DOHH2 (cell line): ENCODE results near the gene PXT1.

Source experiments
- H3F3A ChIP-seq: fragments of 200-600 bp; sonication (generic), shearing (Covaris generic); 2 replicates; pipeline ENCODE4 v1.6.0; 2016; ENCODE audit warnings: antibody characterized with exemption, mild to moderate bottlenecking; ENCODE audit not compliant: control insufficient read depth, insufficient read depth
- H3K27ac ChIP-seq: fragments of 200-600 bp; sonication (generic); 2 replicates; pipeline ENCODE4 v1.5.1; 2014; ENCODE audit warnings: low read depth, mild to moderate bottlenecking, low read length, moderate library complexity
- H3K27me3 ChIP-seq: fragments of 200-600 bp; sonication (generic); 2 replicates; pipeline ENCODE4 v1.6.1; 2014; ENCODE audit warnings: mild to moderate bottlenecking, low read length, mixed read lengths; ENCODE audit not compliant: control insufficient read depth
- H3K36me3 ChIP-seq: fragments of 200-600 bp; sonication (generic); 2 replicates; pipeline ENCODE4 v1.6.1; 2014; ENCODE audit warnings: mild to moderate bottlenecking, low read length, moderate library complexity, mixed read lengths; ENCODE audit not compliant: control insufficient read depth
- H3K4me1 ChIP-seq: fragments of 200-600 bp; sonication (generic); 2 replicates; pipeline ENCODE4 v1.6.1; 2014; ENCODE audit warnings: mild to moderate bottlenecking, low read length, mixed read lengths; ENCODE audit not compliant: control insufficient read depth
- H3K4me2 ChIP-seq: fragments of 200-600 bp; sonication (generic); 2 replicates; pipeline ENCODE4 v1.6.0; 2014; ENCODE audit warnings: mild to moderate bottlenecking, low read length, moderate library complexity
- H3K4me3 ChIP-seq: fragments of 200-600 bp; sonication (generic); 2 replicates; pipeline ENCODE4 v1.5.1; 2014; ENCODE audit warnings: mild to moderate bottlenecking, low read length, mixed read lengths
- H3K79me2 ChIP-seq: fragments of 200-600 bp; sonication (generic); 2 replicates; pipeline ENCODE4 v1.6.1; 2014; ENCODE audit warnings: mild to moderate bottlenecking, low read length, mixed read lengths; ENCODE audit not compliant: control insufficient read depth
- H3K9me2 ChIP-seq: fragments of 200-600 bp; sonication (generic); replicated peaks from 2 replicates; pipeline ENCODE4 v1.6.1; 2014; ENCODE audit warnings: mild to moderate bottlenecking, low read length, mixed read lengths; ENCODE audit not compliant: control insufficient read depth
- H3K9me3 ChIP-seq: fragments of 200-600 bp; sonication (generic); 2 replicates; pipeline ENCODE4 v1.6.1; 2014; ENCODE audit warnings: antibody characterized with exemption, low read length, mixed read lengths; ENCODE audit not compliant: control insufficient read depth, insufficient read depth
- H4K20me1 ChIP-seq: fragments of 200-600 bp; sonication (generic); 2 replicates; pipeline ENCODE4 v1.6.0; 2014; ENCODE audit warnings: low read depth, mild to moderate bottlenecking, antibody characterized with exemption, low read length, moderate library complexity; ENCODE audit not compliant: control insufficient read depth, insufficient read depth
- EZH2phosphoT487 ChIP-seq: fragments of 200-600 bp; sonication (generic); IDR thresholded peaks from 2 replicates; pipeline ENCODE4 v1.6.1; 2017; ENCODE audit warnings: borderline replicate concordance, mild to moderate bottlenecking, antibody characterized with exemption, low read length, moderate library complexity, mixed read lengths
- TF ChIP-seq, protein P1 (sequence below): fragments of 200-600 bp; sonication (generic); IDR thresholded peaks from one replicate; pipeline ENCODE4 v1.5.1; 2014; ENCODE audit warnings: antibody characterized with exemption, mild to moderate bottlenecking, low read depth, low read length; ENCODE audit not compliant: poor library complexity, severe bottlenecking

The PXT1 gene

DNA sequence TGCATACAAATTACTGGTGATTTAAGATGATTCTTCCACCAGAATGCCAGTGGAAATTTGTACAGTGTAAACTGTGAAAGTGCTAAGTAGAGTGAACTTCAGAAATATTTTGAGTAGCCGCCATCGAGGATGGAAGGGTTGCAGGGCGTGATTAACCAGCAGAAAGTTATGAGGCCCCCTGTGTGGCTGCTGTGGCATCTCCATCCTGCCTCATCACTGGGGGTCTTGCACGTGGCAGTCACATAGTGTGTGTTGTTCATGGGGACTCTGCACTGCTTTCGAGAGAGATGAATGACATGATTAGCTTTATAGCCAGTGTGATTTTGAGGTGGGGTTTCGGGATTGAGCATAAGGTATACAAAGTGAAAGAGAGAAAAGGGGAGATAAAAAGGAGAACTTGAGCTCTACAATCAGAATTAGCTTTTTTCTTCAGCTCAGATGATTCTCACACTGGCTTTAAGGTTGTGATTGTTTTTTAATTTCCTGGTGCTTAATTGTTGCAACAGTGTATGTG lies 26.6 kb upstream of the PXT1 start:
- Histone ChIP-seq H3K27me3 (no peaks in the 10 kb centered on the region), H3K9me3 (no peaks in the 10 kb centered on the region), H4K20me1 (peaks cover 4% of the 10 kb centered on the region; the same call in 1 of the 2 replicates), H3K9me2 (no peaks in the 10 kb centered on the region), H3K4me3 (no peak overlapping the region), H3K79me2 (peaks cover 66% of the 10 kb centered on the region), H3K27ac (no peak overlapping the region), H3K36me3 (peaks cover 25% of the 10 kb centered on the region), H3K4me1 (no peaks in the 10 kb centered on the region), H3K4me2 (no peak overlapping the region), H3F3A (peaks cover 5% of the 10 kb centered on the region; the same call in 1 of the 2 replicates)
- TF ChIP-seq EZH2phosphoT487 = no peak
- TF ChIP-seq, protein P1, sequence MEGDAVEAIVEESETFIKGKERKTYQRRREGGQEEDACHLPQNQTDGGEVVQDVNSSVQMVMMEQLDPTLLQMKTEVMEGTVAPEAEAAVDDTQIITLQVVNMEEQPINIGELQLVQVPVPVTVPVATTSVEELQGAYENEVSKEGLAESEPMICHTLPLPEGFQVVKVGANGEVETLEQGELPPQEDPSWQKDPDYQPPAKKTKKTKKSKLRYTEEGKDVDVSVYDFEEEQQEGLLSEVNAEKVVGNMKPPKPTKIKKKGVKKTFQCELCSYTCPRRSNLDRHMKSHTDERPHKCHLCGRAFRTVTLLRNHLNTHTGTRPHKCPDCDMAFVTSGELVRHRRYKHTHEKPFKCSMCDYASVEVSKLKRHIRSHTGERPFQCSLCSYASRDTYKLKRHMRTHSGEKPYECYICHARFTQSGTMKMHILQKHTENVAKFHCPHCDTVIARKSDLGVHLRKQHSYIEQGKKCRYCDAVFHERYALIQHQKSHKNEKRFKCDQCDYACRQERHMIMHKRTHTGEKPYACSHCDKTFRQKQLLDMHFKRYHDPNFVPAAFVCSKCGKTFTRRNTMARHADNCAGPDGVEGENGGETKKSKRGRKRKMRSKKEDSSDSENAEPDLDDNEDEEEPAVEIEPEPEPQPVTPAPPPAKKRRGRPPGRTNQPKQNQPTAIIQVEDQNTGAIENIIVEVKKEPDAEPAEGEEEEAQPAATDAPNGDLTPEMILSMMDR = no peak

DNA sequence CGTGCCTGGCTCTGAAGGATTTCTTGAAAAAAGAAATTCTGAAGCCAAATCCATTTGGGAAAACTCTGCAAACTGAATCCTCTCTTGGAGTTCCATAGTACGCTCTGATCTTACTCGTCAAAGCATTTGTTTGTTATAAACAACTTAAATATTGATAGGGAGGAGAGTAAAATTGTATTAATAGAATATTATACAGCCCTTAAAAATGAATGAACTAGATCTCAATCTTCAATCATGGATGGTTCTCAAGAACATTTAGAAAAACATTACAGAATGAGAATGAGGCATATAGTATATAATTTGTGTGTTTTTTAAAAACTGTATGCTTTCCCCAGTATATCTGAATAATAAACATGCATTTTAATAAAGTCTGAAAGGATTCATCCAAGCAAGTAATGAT lies 25.0 kb upstream of the PXT1 start:
- Histone ChIP-seq H3K9me3 (no peaks in the 10 kb centered on the region), H3K9me2 (no peaks in the 10 kb centered on the region), H4K20me1 (peaks cover 4% of the 10 kb centered on the region; the same call in 1 of the 2 replicates), H3K36me3 (peaks cover 26% of the 10 kb centered on the region), H3F3A (peaks cover 5% of the 10 kb centered on the region; the same call in 1 of the 2 replicates), H3K4me1 (no peaks in the 10 kb centered on the region), H3K79me2 (peaks cover 82% of the 10 kb centered on the region), H3K4me3 (no peak overlapping the region), H3K4me2 (no peak overlapping the region), H3K27me3 (no peaks in the 10 kb centered on the region), H3K27ac (no peak overlapping the region)
- TF ChIP-seq EZH2phosphoT487 = no peak
- TF ChIP-seq, protein P1 = no peak

DNA sequence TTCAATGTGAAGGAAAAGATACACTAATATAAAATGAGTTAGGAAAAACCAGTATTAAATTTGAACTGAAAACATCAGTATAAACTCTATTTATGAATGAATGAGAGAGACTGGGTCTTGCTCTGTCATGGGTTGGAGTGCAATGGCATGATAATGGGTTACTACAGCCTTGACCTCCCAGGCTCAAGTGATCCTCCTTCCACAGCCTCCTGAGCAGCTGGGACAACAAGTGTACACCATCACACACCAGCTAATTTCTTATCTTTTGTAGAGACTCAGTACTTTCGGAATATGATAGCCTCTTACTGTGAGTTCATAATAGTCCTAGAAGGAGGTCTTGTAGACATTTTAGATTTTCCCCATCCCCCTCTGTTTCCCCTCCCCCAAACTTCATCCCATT lies 21.6 kb upstream of the PXT1 start:
- Histone ChIP-seq H3K27ac (no peak overlapping the region), H3K4me2 (no peak overlapping the region), H3F3A (0 out of 2 replicates have a peak, but pooled peaks cover 5% of the 10 kb centered on the region), H3K27me3 (no peaks in the 10 kb centered on the region), H3K36me3 (peaks cover 15% of the 10 kb centered on the region), H4K20me1 (peaks cover 3% of the 10 kb centered on the region; the same call in 1 of the 2 replicates), H3K9me2 (no peaks in the 10 kb centered on the region), H3K4me3 (no peak overlapping the region), H3K4me1 (no peaks in the 10 kb centered on the region), H3K79me2 (peaks cover 98% of the 10 kb centered on the region), H3K9me3 (no peaks in the 10 kb centered on the region)
- TF ChIP-seq, protein P1 = no peak
- no peak for TF ChIP-seq EZH2phosphoT487
